HepG2 (cell line): ENCODE measurements around the gene DGCR2. TPM values are rescaled to one million over a fixed set of nuclear protein-coding genes. Genes with fewer than 3 reads are reported as not detected.

Experiments
- ATAC-seq: fragments of 200-7000 bp; cut with Tn5 transposase; 3 replicates; pipeline ENCODE4 v1.9.1; 2020; ENCODE audit warnings: mild to moderate bottlenecking, moderate library complexity
- BruUV-seq: library from RNA; stranded (reverse); fragments of 400-500 nt; replicated peaks from 2 replicates; lab custom pipeline; 2021; lab: Mats Ljungman, UMichigan
- CTCF ChIA-PET: fragments of 300-600 bp; formaldehyde crosslinking; extraction: SDS; loops from one replicate; lab custom pipeline; 2021; ENCODE audit warnings: low total read pairs, inconsistent platforms, low intra/inter-chr PET ratio; lab: Yijun Ruan, JAX
- POLR2A ChIA-PET: fragments of 350-600 bp; sonication (Branson Sonifier 250); formaldehyde crosslinking; loops from one replicate; lab custom pipeline; 2020; ENCODE audit warnings: antibody characterized with exemption, inconsistent platforms; lab: Yijun Ruan, JAX
- DNase-seq: peaks from one replicate; pipeline ENCODE4 v3.0.0-alpha.2; 2015; ENCODE audit warnings: low spot score
- FAIRE-seq: peaks from 3 replicates; lab custom pipeline; 2011; peaks lifted over from hg19 to GRCh38; lab: Jason Lieb, UNC
- H2AFZ ChIP-seq: one replicate; pipeline ENCODE4 v1.6.1; 2011; ENCODE audit warnings: low read length, inconsistent platforms
- H3K27ac ChIP-seq: fragments of 300-600 bp; 3 replicates; pipeline ENCODE4 v1.8.0; 2011; ENCODE audit warnings: mixed run types, mild to moderate bottlenecking, mixed read lengths, low read length, inconsistent platforms; ENCODE audit not compliant: insufficient read depth; ENCODE audit errors: extremely low read length
- H3K27me3 ChIP-seq, 2 experiments: fragments of 200-600 bp in 1 of 2; 2 replicates in 1 of 2; 3 replicates in 1 of 2; pipeline versions ENCODE4 v1.6.0 to v1.8.0; 2011; ENCODE audit warnings: low read length in 2 of 2, mild to moderate bottlenecking in 2 of 2, moderate library complexity in 2 of 2, inconsistent platforms in 1 of 2; ENCODE audit not compliant: insufficient read depth in 2 of 2, control insufficient read depth in 1 of 2
- H3K36me3 ChIP-seq, 2 experiments: fragments of 200-600 bp in 1 of 2; replicated peaks in 1 of 2; 2 replicates in 1 of 2; 3 replicates in 1 of 2; pipeline versions ENCODE4 v1.5.1 to v1.8.0; 2011; ENCODE audit warnings: low read length in 2 of 2, inconsistent platforms in 1 of 2; ENCODE audit not compliant: insufficient read depth in 2 of 2, control insufficient read depth in 1 of 2
- H3K4me1 ChIP-seq: 2 replicates; pipeline ENCODE4 v1.5.1; 2012; ENCODE audit warnings: low read length, inconsistent platforms; ENCODE audit not compliant: insufficient read depth
- H3K4me2 ChIP-seq: 2 replicates; pipeline ENCODE4 v1.6.0; 2011; ENCODE audit warnings: low read depth, low read length, inconsistent platforms
- H3K4me3 ChIP-seq, 3 experiments: fragments of 200-600 bp in 1 of 3; sonication (generic), shearing (Covaris generic) in 1 of 3; replicated peaks in 1 of 3; 2 replicates each; pipeline ENCODE4 v1.5.1; 2011 to 2016; ENCODE audit warnings: low read length in 3 of 3, inconsistent platforms in 2 of 3, low read depth in 2 of 3, mild to moderate bottlenecking in 2 of 3, control low read depth in 1 of 3, mixed read lengths in 1 of 3; ENCODE audit not compliant: insufficient read depth in 1 of 3
- H3K79me2 ChIP-seq: one replicate; pipeline ENCODE4 v1.6.1; 2011; ENCODE audit warnings: low read length, inconsistent platforms; ENCODE audit not compliant: insufficient read depth
- H3K9ac ChIP-seq: 2 replicates; pipeline ENCODE4 v1.6.0; 2011; ENCODE audit warnings: mild to moderate bottlenecking, low read depth, low read length, inconsistent platforms; ENCODE audit not compliant: insufficient read depth
- H3K9me3 ChIP-seq: 2 replicates; pipeline ENCODE4 v1.5.1; 2012; ENCODE audit warnings: mild to moderate bottlenecking, low read length
- H4K20me1 ChIP-seq: 2 replicates; pipeline ENCODE4 v1.6.0; 2011; ENCODE audit warnings: inconsistent platforms, mild to moderate bottlenecking, low read length, moderate library complexity; ENCODE audit not compliant: insufficient read depth
- MAZ ChIP-seq, 2 experiments: sonication (generic) in 1 of 2; formaldehyde crosslinking in 1 of 2; IDR thresholded peaks; 2 replicates each; pipeline versions ENCODE4 v1.5.0 to v1.6.1; 2012 to 2020; ENCODE audit warnings: low read depth in 2 of 2, mild to moderate bottlenecking in 2 of 2, borderline replicate concordance in 1 of 2, improper control_type of control experiment in 1 of 2, low read length in 1 of 2, missing genetic modification reagents in 1 of 2, moderate library complexity in 1 of 2
- MBD4 ChIP-seq: IDR thresholded peaks from 2 replicates; pipeline ENCODE4 v1.6.1; 2012; ENCODE audit warnings: low read length, inconsistent platforms, borderline replicate concordance
- NR2F2 ChIP-seq: IDR thresholded peaks from 2 replicates; pipeline ENCODE4 v1.6.1; 2012; ENCODE audit warnings: low read depth, inconsistent platforms, borderline replicate concordance
- ONECUT2 ChIP-seq: sonication (generic); formaldehyde crosslinking; IDR thresholded peaks from 2 replicates; pipeline ENCODE4 v1.4.0; 2020; ENCODE audit warnings: missing genetic modification reagents
- PLRG1 ChIP-seq: fragments of 450-650 bp; conservative IDR thresholded peaks from 2 replicates; pipeline ENCODE4 v1.6.1; 2016
- SP5 ChIP-seq: IDR thresholded peaks from 2 replicates; pipeline ENCODE4 v1.6.1; 2016; ENCODE audit warnings: low read depth, borderline replicate concordance
- TAF1 ChIP-seq: sonication (generic); formaldehyde crosslinking; IDR thresholded peaks from 2 replicates; pipeline ENCODE4 v1.4.0; 2020; ENCODE audit warnings: missing genetic modification reagents
- XBP1 ChIP-seq: sonication (generic); formaldehyde crosslinking; IDR thresholded peaks from 2 replicates; pipeline ENCODE4 v1.5.0; 2020; ENCODE audit warnings: missing genetic modification reagents
- ZBTB38 ChIP-seq: sonication (generic); formaldehyde crosslinking; IDR thresholded peaks from 2 replicates; pipeline ENCODE4 v1.5.1; 2020; ENCODE audit warnings: mild to moderate bottlenecking, missing genetic modification reagents
- ZNF24 ChIP-seq: fragments of 450-650 bp; IDR thresholded peaks from 2 replicates; pipeline ENCODE4 v1.6.1; 2017; ENCODE audit warnings: antibody characterized with exemption, mild to moderate bottlenecking
- ZNF543 ChIP-seq: sonication (generic); formaldehyde crosslinking; IDR thresholded peaks from 2 replicates; pipeline ENCODE4 v1.4.0; 2020; ENCODE audit warnings: mild to moderate bottlenecking, missing genetic modification reagents
- ZNF660 ChIP-seq: sonication (generic); formaldehyde crosslinking; IDR thresholded peaks from 2 replicates; pipeline ENCODE4 v1.5.1; 2020; ENCODE audit warnings: mild to moderate bottlenecking, low read depth, missing genetic modification reagents, borderline replicate concordance
- ZNF772 ChIP-seq: sonication (generic); formaldehyde crosslinking; IDR thresholded peaks from 2 replicates; pipeline ENCODE4 v1.5.0; 2020; ENCODE audit warnings: mild to moderate bottlenecking, missing genetic modification reagents
- ZNF776 ChIP-seq: sonication (generic); formaldehyde crosslinking; IDR thresholded peaks from 2 replicates; pipeline ENCODE4 v1.4.0; 2020; ENCODE audit warnings: mild to moderate bottlenecking, missing genetic modification reagents
- WGBS: methylation state at CpG from one replicate; pipeline ENCODE4 v1.1.6; 2017; ENCODE audit warnings: low lambda C conversion rate; 5-methylcytosine and 5-hydroxymethylcytosine counted together
- in situ Hi-C: cut with HindIII; loops from 2 replicates; pipeline ENCODE4 v1.10.0; 2017; ENCODE audit warnings: low pct_unique_long_range_greater_than_20kb; ENCODE audit not compliant: extremely low pct_ligation_motif_present
- intact Hi-C: fragments of 100-400 bp; cut with micrococcal nuclease; formaldehyde crosslinking; loops from one replicate; pipeline ENCODE4 v1.10.0; 2022; ENCODE audit not compliant: unreplicated experiment
- polyA plus RNA-seq, 8 experiments: library from polyadenylated mRNA; depleted of rRNA in 3 of 8; stranded (reverse) in 7 of 8; unstranded in 1 of 8; fragments of >200 nt; fragmentation: Illumina TruSeq in 4 of 8; extraction: Trizol in 4 of 8; gene quantifications; 2 replicates each; pipeline versions ENCODE4 v1.2.1 to v1.2.3, GENCODE V29; 2011 to 2016; ENCODE audit warnings: low read depth in 4 of 8, missing spikeins in 1 of 8, mixed read lengths in 1 of 8; ENCODE audit not compliant: insufficient read depth in 1 of 8
- total RNA-seq, 5 experiments: library from RNA; depleted of rRNA; stranded (reverse); fragments of >200 nt; fragmentation: Illumina TruSeq; extraction: Trizol; gene quantifications; 2 replicates each; pipeline ENCODE4 v1.2.3, GENCODE V29; 2016; ENCODE audit warnings: low read depth in 1 of 5
- TF ChIP-seq, protein P1 (sequence below): sonication (generic); formaldehyde crosslinking; IDR thresholded peaks from 2 replicates; pipeline ENCODE4 v1.8.1; 2023; ENCODE audit warnings: mild to moderate bottlenecking, missing genetic modification reagents, borderline replicate concordance
- TF ChIP-seq, protein P2 (sequence below): sonication (generic); formaldehyde crosslinking; IDR thresholded peaks from 2 replicates; pipeline ENCODE4 v1.4.0; 2020; ENCODE audit warnings: mild to moderate bottlenecking, missing genetic modification reagents
- TF ChIP-seq, protein P3 (sequence below): sonication (generic); formaldehyde crosslinking; IDR thresholded peaks from 2 replicates; pipeline ENCODE4 v1.4.0; 2020; ENCODE audit warnings: missing genetic modification reagents

The DGCR2 gene
- total and polyA plus RNA-seq, 2 of the 13 experiments (the other 11 are each of a cell fraction or from before 2014, with no cell fraction given) = 23.1 to 35.3 TPM

GRCh38 chr22:19005905-19006304 is 116.3 kb downstream of the DGCR2 start:
- BruUV-seq = no TSS peak
- H3K9ac ChIP-seq = no peak overlapping the region
- WGBS = 33% methylated on average over 3 of the region's 3 CpGs
- FAIRE-seq (no peak), DNase-seq (no peak), ATAC-seq (no peak)
- H3K9me3 ChIP-seq = no peaks in the 10 kb centered on the region
- ChIA-PET CTCF (no interaction called here), POLR2A (no interaction called here)
- no peaks in the 10 kb centered on the region for H3K79me2 ChIP-seq
- no peaks in the 10 kb centered on the region for H3K36me3 ChIP-seq
- TF ChIP-seq ONECUT2 (CRISPR knock-in tag) (no peak), MBD4 (no peak), SP5 (CRISPR knock-in tag) (no peak), ZNF660 (CRISPR knock-in tag) (no peak), XBP1 (CRISPR knock-in tag) (no peak), ZNF543 (CRISPR knock-in tag) (no peak), PLRG1 (no peak)
- TF ChIP-seq, protein P1, sequence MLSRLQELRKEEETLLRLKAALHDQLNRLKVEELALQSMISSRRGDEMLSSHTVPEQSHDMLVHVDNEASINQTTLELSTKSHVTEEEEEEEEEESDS (CRISPR knock-in tag) = no peak
- intact Hi-C loops (no loop called here), in situ Hi-C loops (no loop called here)
- no peak overlapping the region for H3K4me2 ChIP-seq
- peaks cover 11% of the 10 kb centered on the region; the same call in 1 of the 2 replicates for H3K4me1 ChIP-seq
- peaks cover 1 to 4% of the 10 kb centered on the region in 2 experiments; a peak in 3 of 5 replicates for H3K27me3 ChIP-seq
- no peak overlapping the region for H2AFZ ChIP-seq
- no peak overlapping the region for H3K4me3 ChIP-seq
- no peaks in the 10 kb centered on the region for H4K20me1 ChIP-seq
- H3K27ac ChIP-seq = no peak overlapping the region

- peaks cover 11% of the 10 kb centered on the region; the same call in 1 of the 2 replicates for H3K4me1 ChIP-seq
- no peaks in the 10 kb centered on the region for H4K20me1 ChIP-seq
- H3K27ac ChIP-seq = no peak overlapping the region
- no peaks in the 10 kb centered on the region for H3K9me3 ChIP-seq
- H2AFZ ChIP-seq = no peak overlapping the region
- in situ Hi-C loops (no loop called here), intact Hi-C loops (no loop called here)
- DNase-seq = no peak
- POLR2A ChIA-PET = no interaction called here
- H3K27me3 ChIP-seq = peaks cover 1 to 4% of the 10 kb centered on the region in 2 experiments; a peak in 3 of 5 replicates
- no peak overlapping the region for H3K4me3 ChIP-seq
- no peak overlapping the region for H3K9ac ChIP-seq
- 31% methylated on average over 4 of the region's 4 CpGs for WGBS
- FAIRE-seq = no peak
- H3K36me3 ChIP-seq = no peaks in the 10 kb centered on the region
- H3K4me2 ChIP-seq = no peak overlapping the region
- no TSS peak for BruUV-seq
- H3K79me2 ChIP-seq = no peaks in the 10 kb centered on the region
- ATAC-seq = no peak
- CTCF ChIA-PET = no interaction called here
- TF ChIP-seq, protein P2, sequence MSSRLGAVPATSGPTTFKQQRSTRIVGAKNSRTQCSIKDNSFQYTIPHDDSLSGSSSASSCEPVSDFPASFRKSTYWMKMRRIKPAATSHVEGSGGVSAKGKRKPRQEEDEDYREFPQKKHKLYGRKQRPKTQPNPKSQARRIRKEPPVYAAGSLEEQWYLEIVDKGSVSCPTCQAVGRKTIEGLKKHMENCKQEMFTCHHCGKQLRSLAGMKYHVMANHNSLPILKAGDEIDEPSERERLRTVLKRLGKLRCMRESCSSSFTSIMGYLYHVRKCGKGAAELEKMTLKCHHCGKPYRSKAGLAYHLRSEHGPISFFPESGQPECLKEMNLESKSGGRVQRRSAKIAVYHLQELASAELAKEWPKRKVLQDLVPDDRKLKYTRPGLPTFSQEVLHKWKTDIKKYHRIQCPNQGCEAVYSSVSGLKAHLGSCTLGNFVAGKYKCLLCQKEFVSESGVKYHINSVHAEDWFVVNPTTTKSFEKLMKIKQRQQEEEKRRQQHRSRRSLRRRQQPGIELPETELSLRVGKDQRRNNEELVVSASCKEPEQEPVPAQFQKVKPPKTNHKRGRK (CRISPR knock-in tag) = no peak
- TF ChIP-seq MAZ (IDR thresholded peaks at IDR 0.05; ENCODE audit: borderline replicate concordance, low read depth, low read length) = no peak
- TF ChIP-seq MAZ (CRISPR knock-in tag; IDR thresholded peaks at IDR 0.05; ENCODE audit: low read depth) = no peak
- no peak for TF ChIP-seq ZBTB38 (CRISPR knock-in tag)
- TF ChIP-seq TAF1 (CRISPR knock-in tag) = no peak
- no peak for TF ChIP-seq ZNF772 (CRISPR knock-in tag)
- no peak for TF ChIP-seq NR2F2
- TF ChIP-seq ZNF24 = no peak
- TF ChIP-seq, protein P3, sequence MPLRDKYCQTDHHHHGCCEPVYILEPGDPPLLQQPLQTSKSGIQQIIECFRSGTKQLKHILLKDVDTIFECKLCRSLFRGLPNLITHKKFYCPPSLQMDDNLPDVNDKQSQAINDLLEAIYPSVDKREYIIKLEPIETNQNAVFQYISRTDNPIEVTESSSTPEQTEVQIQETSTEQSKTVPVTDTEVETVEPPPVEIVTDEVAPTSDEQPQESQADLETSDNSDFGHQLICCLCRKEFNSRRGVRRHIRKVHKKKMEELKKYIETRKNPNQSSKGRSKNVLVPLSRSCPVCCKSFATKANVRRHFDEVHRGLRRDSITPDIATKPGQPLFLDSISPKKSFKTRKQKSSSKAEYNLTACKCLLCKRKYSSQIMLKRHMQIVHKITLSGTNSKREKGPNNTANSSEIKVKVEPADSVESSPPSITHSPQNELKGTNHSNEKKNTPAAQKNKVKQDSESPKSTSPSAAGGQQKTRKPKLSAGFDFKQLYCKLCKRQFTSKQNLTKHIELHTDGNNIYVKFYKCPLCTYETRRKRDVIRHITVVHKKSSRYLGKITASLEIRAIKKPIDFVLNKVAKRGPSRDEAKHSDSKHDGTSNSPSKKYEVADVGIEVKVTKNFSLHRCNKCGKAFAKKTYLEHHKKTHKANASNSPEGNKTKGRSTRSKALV = no peak
- TF ChIP-seq ZNF776 = no peak
Measured at GRCh38 chr22:19004471-19004870, 117.7 kb downstream of the DGCR2 start.
